Spleen (tissue), 11 donors: ENCODE measurements around the gene SLC22A4. TPM values are rescaled to one million over a fixed set of nuclear protein-coding genes. Genes with fewer than 3 reads are reported as not detected.
A peak's percentile ranks its signal among the peaks of the same experiment; 100 is the strongest.

ENCODE experiments used
- DNase-seq: peaks from one replicate; pipeline ENCODE4 v3.0.0-alpha.2; 2020
- H3K27ac ChIP-seq, 8 donors: fragments of 200-600 bp; sonication (generic) in 7 of 8; 1 replicate in 4 of 8; 2 replicates in 4 of 8; pipeline versions ENCODE4 v1.5.0 to v1.8.0; 2016 to 2021; ENCODE audit warnings: inconsistent platforms in 4 of 8, mild to moderate bottlenecking in 4 of 8, moderate library complexity in 1 of 8
- H3K27me3 ChIP-seq, 7 donors: fragments of 200-600 bp; sonication (generic) in 6 of 7; replicated peaks in 1 of 7; 1 replicate in 4 of 7; 2 replicates in 3 of 7; pipeline versions ENCODE4 v1.5.0 to v1.8.0; 2016 to 2021; ENCODE audit warnings: inconsistent platforms in 3 of 7, mild to moderate bottlenecking in 1 of 7
- H3K36me3 ChIP-seq, 6 donors: fragments of 200-600 bp; sonication (generic) in 5 of 6; 1 replicate in 4 of 6; 2 replicates in 2 of 6; pipeline versions ENCODE4 v1.5.0 to v1.8.0; 2016 to 2021; ENCODE audit warnings: inconsistent platforms in 2 of 6
- H3K4me1 ChIP-seq, 6 donors: fragments of 200-600 bp; sonication (generic) in 5 of 6; 1 replicate in 3 of 6; 2 replicates in 3 of 6; pipeline versions ENCODE4 v1.5.0 to v1.8.0; 2016 to 2021; ENCODE audit warnings: inconsistent platforms in 3 of 6
- H3K4me3 ChIP-seq, 8 donors: fragments of 200-600 bp; sonication (generic) in 7 of 8; 1 replicate in 4 of 8; 2 replicates in 4 of 8; pipeline versions ENCODE4 v1.5.0 to v1.8.0; 2016 to 2021; ENCODE audit warnings: inconsistent platforms in 4 of 8, mild to moderate bottlenecking in 4 of 8, moderate library complexity in 2 of 8
- H3K9me3 ChIP-seq, 8 donors: fragments of 200-600 bp; sonication (generic) in 7 of 8; 1 replicate in 4 of 8; 2 replicates in 4 of 8; pipeline versions ENCODE4 v1.5.0 to v1.8.0; 2016 to 2021; ENCODE audit warnings: inconsistent platforms in 4 of 8
- CTCF ChIP-seq, 11 experiments: fragments of 200-600 bp in 7 of 11; fragments of 450-650 bp in 4 of 11; sonication (generic) in 4 of 11; IDR thresholded peaks in 8 of 11; conservative IDR thresholded peaks in 3 of 11; 1 replicate in 7 of 11; 2 replicates in 4 of 11; pipeline versions ENCODE4 v1.4.0 to v1.8.0; 2016 to 2021; ENCODE audit warnings: antibody characterized with exemption in 11 of 11, inconsistent platforms in 4 of 11, mild to moderate bottlenecking in 1 of 11
- POLR2A ChIP-seq, 3 donors: fragments of 450-650 bp; IDR thresholded peaks; one replicate each; pipeline ENCODE4 v1.5.1; 2017; ENCODE audit warnings: antibody characterized with exemption in 3 of 3, mild to moderate bottlenecking in 1 of 3
- POLR2AphosphoS5 ChIP-seq, 3 donors: sonication (generic); formaldehyde crosslinking; IDR thresholded peaks; one replicate each; pipeline ENCODE4 v1.5.1; 2017; ENCODE audit warnings: antibody characterized with exemption in 3 of 3
- WGBS, 5 donors: extraction: QIAGEN DNeasy Blood & Tissue Kit in 3 of 5; methylation state at CpG; one replicate each; pipeline versions ENCODE4 v1.1.5 to v1.1.7; 2013 to 2018; 5-methylcytosine and 5-hydroxymethylcytosine counted together
- intact Hi-C: fragments of 100-400 bp; cut with DNase I; formaldehyde crosslinking; loops from one replicate; pipeline ENCODE4 v1.15.0; 2023; ENCODE audit warnings: low total_unique reads
- polyA plus RNA-seq, 3 donors: library from polyadenylated mRNA; stranded (reverse); fragments of 200-250 nt; gene quantifications; one replicate each; pipeline ENCODE4 v1.2.1, GENCODE V29; 2013
- total RNA-seq, 7 donors: library from RNA; depleted of rRNA in 3 of 7; stranded (reverse); fragments of >200 nt in 3 of 7; fragmentation: NEBNext Ultra II Directional in 4 of 7; extraction: Animal tissue kit (Norgen Biotek cat#: 25700) in 4 of 7; gene quantifications; one replicate each; pipeline versions ENCODE4 v1.1.0 to v1.2.1, GENCODE V29; 2016 to 2021
- donor health status: healthy with polysubstance abuse.
- donor health status: DM: no; HTN: no; CAD: no; lungs with moderate emphysema.
- donor health status: DM: no; HTN: no; CAD: no.
- donor health status: Bipolar disorder and iron deficiency.
- donor health status: healthy.
- donor health status: DM: no; HTN: no; CAD: no.
- donor health status: DM: yes; HTN: yes; CAD: no.

SLC22A4 gene
- total and polyA plus RNA-seq, 10 donors: 0.47 to 25.1 (median 8.5) TPM

- Histone ChIP-seq H3K4me3 (no peak overlapping the region), H3K27ac (no peak overlapping the region), H3K9me3 (no peaks in the 10 kb centered on the region), H3K4me1 (peaks cover 3 to 41% (median 15%) of the 10 kb centered on the region in 6 donors), H3K36me3 (no peaks in the 10 kb centered on the region), H3K27me3 (peaks cover 0 to 10% (median 0%) of the 10 kb centered on the region in 7 donors)
- WGBS, 5 donors: 52 to 85% (median 75%) methylated on average over 7 to 8 of the region's 8 CpGs
- peak; percentile 67 for DNase-seq
- intact Hi-C loops: no loop called here
- TF ChIP-seq POLR2A (IDR thresholded peaks at IDR 0.05) (no peak), POLR2AphosphoS5 (IDR thresholded peaks at IDR 0.05) (no peak), CTCF (IDR thresholded peaks at IDR 0.05 in 8 of 11, conservative IDR thresholded peaks at IDR 0.05 in 3 of 11) (no peak)
Observed at GRCh38 chr5:132268769-132269551, 25.2 kb upstream of the SLC22A4 start.

GRCh38 chr5:132269635-132270334 is 24.4 kb upstream of the SLC22A4 start:
- peaks cover 3 to 32% (median 14%) of the 10 kb centered on the region in 6 donors for H3K4me1 ChIP-seq
- DNase-seq: peak; percentile 22
- H3K27ac ChIP-seq: no peak overlapping the region
- no peak overlapping the region for H3K4me3 ChIP-seq
- no peaks in the 10 kb centered on the region for H3K9me3 ChIP-seq
- no peaks in the 10 kb centered on the region for H3K36me3 ChIP-seq
- TF ChIP-seq CTCF (IDR thresholded peaks at IDR 0.05 in 8 of 11, conservative IDR thresholded peaks at IDR 0.05 in 3 of 11) (no peak), POLR2AphosphoS5 (IDR thresholded peaks at IDR 0.05) (no peak), POLR2A (IDR thresholded peaks at IDR 0.05) (no peak)
- WGBS, 5 donors: 85 to 92% (median 87%) methylated on average over 3 of the region's 3 CpGs
- peaks cover 0 to 15% (median 0%) of the 10 kb centered on the region in 7 donors for H3K27me3 ChIP-seq
- intact Hi-C loops: no loop called here

- Histone ChIP-seq H3K27ac (no peak overlapping the region), H3K4me1 (peaks cover 3 to 27% (median 12%) of the 10 kb centered on the region in 6 donors), H3K9me3 (no peaks in the 10 kb centered on the region), H3K27me3 (peaks cover 0 to 15% (median 0%) of the 10 kb centered on the region in 7 donors), H3K4me3 (no peak overlapping the region), H3K36me3 (no peaks in the 10 kb centered on the region)
- WGBS, 5 donors: 91 to 100% (median 94%) methylated on average over 1 of the region's 1 CpG; no CpG with 5 or more reads in 1 of the 5 donors
- intact Hi-C loops: no loop called here
- no peak for TF ChIP-seq POLR2AphosphoS5 (IDR thresholded peaks at IDR 0.05)
- no peak for TF ChIP-seq POLR2A (IDR thresholded peaks at IDR 0.05)
- TF ChIP-seq CTCF (IDR thresholded peaks at IDR 0.05 in 8 of 11, conservative IDR thresholded peaks at IDR 0.05 in 3 of 11): no peak
- peak; percentile 34 for DNase-seq
Observed at GRCh38 chr5:132270335-132270665, 23.9 kb upstream of the SLC22A4 start.

- Histone ChIP-seq H3K4me3 (no peak overlapping the region), H3K36me3 (no peaks in the 10 kb centered on the region), H3K9me3 (no peaks in the 10 kb centered on the region), H3K4me1 (peaks cover 0 to 23% (median 10%) of the 10 kb centered on the region in 6 donors), H3K27me3 (peaks cover 0 to 15% (median 0%) of the 10 kb centered on the region in 7 donors), H3K27ac (no peak overlapping the region)
- WGBS, 5 donors: 82 to 91% (median 86%) methylated on average over 6 of the region's 6 CpGs
- DNase-seq: peak; percentile 45
- intact Hi-C loops: no loop called here
- no peak for TF ChIP-seq POLR2A (IDR thresholded peaks at IDR 0.05)
Observed at GRCh38 chr5:132270706-132271105, 23.5 kb upstream of the SLC22A4 start.
